GM12874 (cell line): Measurements from ENCODE around the gene GNL2.

Experiments used
- TF ChIP-seq, protein P1 (sequence below): IDR thresholded peaks from 2 replicates; pipeline ENCODE4 v1.5.1; 2011; ENCODE audit warnings: low read depth, mild to moderate bottlenecking, control low read depth, low read length, moderate library complexity; ENCODE audit not compliant: insufficient read depth

GNL2 gene

DNA sequence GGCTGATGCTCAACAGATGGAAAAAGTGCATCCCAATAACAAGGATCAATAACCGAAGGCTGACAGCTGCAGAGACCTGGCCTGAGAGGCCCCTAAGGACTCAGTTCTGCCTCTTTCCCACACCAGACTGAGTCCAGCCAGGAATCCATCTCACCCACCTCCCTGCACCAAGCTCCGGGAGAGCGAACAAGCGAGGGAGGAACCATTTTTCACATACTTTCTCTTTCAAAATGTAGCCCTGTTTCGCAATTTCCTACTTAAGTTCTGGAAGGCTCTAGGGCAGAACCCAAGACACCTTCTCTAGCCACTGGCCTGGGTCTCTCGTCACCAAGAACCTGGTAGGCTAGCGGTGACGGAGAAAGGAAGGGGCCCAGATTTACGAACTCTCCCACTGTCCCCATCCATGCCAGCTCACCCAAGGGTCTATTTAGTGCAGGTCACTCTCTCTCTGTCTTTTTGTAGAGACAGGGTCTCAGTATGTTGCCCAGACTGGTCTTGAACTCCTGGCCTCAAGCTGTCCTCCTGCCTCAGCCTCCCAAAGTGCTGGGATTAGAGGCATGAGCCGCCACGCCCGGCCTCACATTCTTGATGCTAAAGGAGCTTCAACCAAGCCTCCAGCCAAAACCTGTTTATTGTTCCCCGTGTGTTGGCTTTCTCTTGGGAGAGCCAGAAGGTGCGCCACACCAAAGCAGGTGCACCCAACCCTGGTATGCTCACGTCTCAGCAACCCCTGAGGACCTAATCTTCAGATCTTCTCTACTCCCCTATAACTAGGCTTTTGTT, 10.9 kb upstream of the GNL2 start:
- TF ChIP-seq, protein P1, sequence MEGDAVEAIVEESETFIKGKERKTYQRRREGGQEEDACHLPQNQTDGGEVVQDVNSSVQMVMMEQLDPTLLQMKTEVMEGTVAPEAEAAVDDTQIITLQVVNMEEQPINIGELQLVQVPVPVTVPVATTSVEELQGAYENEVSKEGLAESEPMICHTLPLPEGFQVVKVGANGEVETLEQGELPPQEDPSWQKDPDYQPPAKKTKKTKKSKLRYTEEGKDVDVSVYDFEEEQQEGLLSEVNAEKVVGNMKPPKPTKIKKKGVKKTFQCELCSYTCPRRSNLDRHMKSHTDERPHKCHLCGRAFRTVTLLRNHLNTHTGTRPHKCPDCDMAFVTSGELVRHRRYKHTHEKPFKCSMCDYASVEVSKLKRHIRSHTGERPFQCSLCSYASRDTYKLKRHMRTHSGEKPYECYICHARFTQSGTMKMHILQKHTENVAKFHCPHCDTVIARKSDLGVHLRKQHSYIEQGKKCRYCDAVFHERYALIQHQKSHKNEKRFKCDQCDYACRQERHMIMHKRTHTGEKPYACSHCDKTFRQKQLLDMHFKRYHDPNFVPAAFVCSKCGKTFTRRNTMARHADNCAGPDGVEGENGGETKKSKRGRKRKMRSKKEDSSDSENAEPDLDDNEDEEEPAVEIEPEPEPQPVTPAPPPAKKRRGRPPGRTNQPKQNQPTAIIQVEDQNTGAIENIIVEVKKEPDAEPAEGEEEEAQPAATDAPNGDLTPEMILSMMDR, result no peak

DNA sequence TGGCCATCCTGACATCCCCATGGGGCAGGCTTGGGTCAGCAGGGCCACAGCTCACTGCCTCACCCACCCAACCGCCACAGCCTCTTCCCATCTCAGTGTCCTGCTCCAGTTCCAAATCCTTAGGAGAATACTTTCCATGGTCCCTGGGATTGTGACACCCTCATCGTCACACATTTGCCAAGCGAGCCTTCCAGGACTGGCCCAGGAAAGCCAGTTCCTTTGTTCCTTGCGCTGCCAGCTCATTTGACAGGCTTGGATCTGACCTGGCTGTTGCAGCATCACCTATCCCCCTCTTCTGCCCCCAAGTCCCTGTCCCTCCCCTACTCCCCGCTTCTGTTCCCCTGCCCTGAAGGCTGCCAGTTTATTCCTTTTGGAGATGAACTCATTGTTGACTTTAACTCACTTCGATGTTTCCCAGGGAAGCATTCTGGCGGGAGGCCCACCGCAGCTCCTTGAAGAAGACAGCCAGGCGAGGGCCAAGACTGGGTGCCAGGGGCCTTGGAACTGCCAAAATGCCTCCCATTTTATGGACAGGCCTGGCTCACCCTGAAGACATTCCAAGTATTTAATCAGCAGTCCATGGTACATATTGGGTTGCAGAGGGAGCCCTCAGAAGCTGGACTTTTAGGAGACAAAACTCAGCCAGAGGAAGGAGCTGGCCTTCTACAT, 10.2 kb upstream of the GNL2 start:
- TF ChIP-seq, protein P1, result no peak

DNA sequence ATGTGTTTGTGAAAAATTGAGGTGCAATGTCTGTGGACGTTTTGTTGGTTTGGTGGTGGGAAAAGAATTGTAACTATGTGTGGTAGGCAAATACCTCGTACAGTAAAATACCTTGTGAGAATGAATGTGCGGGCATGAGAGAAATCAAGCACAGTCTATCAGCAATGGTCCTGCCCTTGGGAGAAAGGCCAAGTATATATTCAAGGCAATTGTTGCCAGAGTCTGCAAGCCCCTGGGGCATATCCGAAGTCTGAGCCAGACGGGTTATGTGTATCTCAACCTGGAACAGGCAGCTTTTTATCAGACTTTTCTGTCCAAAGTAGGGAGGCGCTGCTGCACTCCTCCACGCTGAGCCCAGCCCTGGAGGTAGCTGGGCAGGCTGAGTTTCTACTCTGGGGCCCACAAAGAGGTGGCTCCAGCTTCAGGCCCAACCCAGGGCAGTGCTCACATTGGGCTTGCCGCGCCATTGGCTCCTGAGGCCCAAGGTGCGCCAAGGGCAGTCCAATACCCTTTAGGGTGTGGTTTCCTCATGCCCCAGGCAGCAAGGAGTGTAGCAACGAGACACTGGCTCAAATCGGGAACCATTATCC, 9.4 kb upstream of the GNL2 start:
- TF ChIP-seq, protein P1, result no peak

DNA sequence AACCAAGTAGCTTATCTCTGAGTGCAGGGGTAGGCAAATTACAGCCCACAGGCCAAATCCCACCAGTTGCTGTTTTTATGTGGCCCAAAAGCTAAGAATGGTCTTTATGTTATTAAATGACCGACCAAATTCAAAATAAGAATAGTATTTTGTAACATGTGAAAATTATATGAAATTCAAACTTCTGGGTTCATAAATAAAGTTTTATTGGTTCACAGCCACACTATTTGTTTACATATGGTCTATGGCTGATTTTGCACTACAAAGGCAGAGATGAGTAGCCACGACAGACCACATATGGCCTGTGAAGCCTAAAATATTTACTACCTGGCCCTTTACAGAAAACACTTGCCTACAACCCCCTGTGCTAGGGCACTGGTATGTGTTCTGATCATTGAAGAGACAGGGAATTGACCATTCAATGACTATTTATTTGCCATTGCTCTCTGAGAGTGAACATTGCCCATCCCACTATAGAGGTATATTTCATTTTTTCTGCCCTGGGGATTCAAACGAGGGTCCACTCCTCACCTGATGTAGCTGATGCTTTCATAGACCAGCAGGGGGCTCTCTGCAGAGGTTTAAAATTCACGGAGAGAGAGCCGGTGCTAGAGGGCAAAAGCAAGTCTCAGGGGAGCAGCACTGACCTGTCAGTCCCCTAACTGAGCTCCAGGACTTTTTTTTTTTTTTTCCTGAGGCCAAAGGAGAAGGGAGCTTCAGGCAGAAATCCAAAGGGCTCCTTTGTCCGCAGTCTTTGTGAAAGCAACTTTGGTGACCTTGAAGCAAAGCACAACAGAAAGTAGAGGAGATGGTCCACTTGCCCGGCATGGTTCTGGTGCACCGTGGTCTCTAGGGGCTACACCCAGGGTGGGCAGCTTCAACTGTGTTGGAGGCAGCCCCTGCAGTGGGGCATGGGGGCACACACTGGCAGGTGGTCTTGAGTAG, 7.3 kb upstream of the GNL2 start:
- TF ChIP-seq, protein P1, result peak; percentile 67

DNA sequence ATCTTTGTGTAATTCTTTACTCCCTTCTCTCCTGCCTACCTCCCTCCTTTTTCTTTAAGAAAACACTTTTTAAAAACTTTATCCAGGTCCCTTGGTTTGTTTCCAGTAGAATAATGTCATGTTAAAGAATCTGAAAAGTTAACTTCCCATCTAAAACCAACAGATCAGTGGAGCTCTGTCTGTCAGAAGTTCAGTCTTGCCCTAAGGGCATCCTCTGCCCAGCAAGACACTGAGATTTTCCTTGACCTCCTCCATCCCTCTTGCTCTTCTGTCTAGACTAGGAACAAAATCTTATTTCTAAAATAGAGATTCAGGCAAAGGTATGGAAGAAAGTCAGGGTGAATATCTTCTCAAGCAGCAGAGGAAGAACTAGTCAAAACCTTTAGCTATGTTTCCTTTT, 5.7 kb upstream of the GNL2 start:
- TF ChIP-seq, protein P1, result no peak

DNA sequence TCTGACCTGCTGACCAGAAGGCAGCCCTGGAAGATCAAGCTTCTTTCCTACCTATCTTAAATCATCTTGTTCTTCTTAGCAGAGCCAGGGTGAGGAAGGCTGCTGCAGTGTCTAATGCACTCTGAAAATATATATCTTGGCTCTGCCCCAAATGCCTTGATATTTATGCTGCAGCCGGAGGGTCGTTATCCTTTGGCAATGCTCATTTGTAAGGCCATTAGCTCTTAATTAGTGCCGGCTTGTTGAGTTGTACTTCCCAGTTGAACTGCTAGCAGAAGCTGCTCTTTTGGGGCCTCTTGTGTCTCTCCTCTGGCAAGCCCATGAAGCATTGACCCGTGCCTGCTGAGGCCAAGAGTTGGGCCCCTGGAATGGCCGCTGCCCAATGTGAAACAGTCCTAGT, 4.2 kb upstream of the GNL2 start:
- TF ChIP-seq, protein P1, result no peak
